Heart left ventricle (tissue), 16 donors: Measurements from ENCODE around the gene MAML2. TPM values are rescaled to one million over a fixed set of nuclear protein-coding genes. Genes with fewer than 3 reads are reported as not detected.

Experiments used
- ATAC-seq, 4 donors: fragments of 200-7000 bp; cut with Tn5 transposase; one replicate each; pipeline ENCODE4 v1.9.1; 2020 to 2022; ENCODE audit warnings: moderate library complexity in 4 of 4, mild to moderate bottlenecking in 3 of 4, moderate number of reproducible peaks in 1 of 4
- DNase-seq, 5 donors: peaks; one replicate each; pipeline ENCODE4 v3.0.0-alpha.2; 2020
- H3K27ac ChIP-seq, 12 donors: fragments of 200-600 bp; sonication (generic) in 4 of 12; one replicate each; pipeline versions ENCODE4 v1.5.0 to v1.8.0; 2016 to 2022; ENCODE audit warnings: mild to moderate bottlenecking in 2 of 12
- H3K27me3 ChIP-seq, 9 donors: fragments of 200-600 bp; sonication (generic) in 2 of 9; one replicate each; pipeline versions ENCODE4 v1.5.1 to v1.8.0; 2016 to 2022; ENCODE audit warnings: mild to moderate bottlenecking in 3 of 9
- H3K36me3 ChIP-seq, 9 donors: fragments of 200-600 bp; sonication (generic) in 2 of 9; one replicate each; pipeline versions ENCODE4 v1.5.0 to v1.8.0; 2018 to 2022; ENCODE audit warnings: mild to moderate bottlenecking in 2 of 9
- H3K4me1 ChIP-seq, 12 donors: fragments of 200-600 bp; sonication (generic) in 4 of 12; one replicate each; pipeline versions ENCODE4 v1.5.0 to v1.8.0; 2016 to 2022; ENCODE audit warnings: mild to moderate bottlenecking in 3 of 12
- H3K4me3 ChIP-seq, 12 donors: fragments of 200-600 bp; sonication (generic) in 4 of 12; one replicate each; pipeline versions ENCODE4 v1.5.0 to v1.8.0; 2017 to 2022; ENCODE audit warnings: mild to moderate bottlenecking in 9 of 12, moderate library complexity in 4 of 12
- H3K9me3 ChIP-seq, 12 donors: fragments of 200-600 bp; sonication (generic) in 4 of 12; one replicate each; pipeline versions ENCODE4 v1.5.0 to v1.8.0; 2016 to 2022; ENCODE audit warnings: mild to moderate bottlenecking in 1 of 12
- CTCF ChIP-seq, 12 donors: fragments of 200-600 bp; sonication (generic) in 4 of 12; IDR thresholded peaks; one replicate each; pipeline versions ENCODE4 v1.5.0 to v1.8.0; 2018 to 2022; ENCODE audit warnings: antibody characterized with exemption in 12 of 12, mild to moderate bottlenecking in 5 of 12
- POLR2A ChIP-seq, 2 donors: fragments of 450-650 bp; IDR thresholded peaks; one replicate each; pipeline ENCODE4 v1.6.1; 2017; ENCODE audit warnings: antibody characterized with exemption in 2 of 2, mild to moderate bottlenecking in 2 of 2, moderate library complexity in 2 of 2
- WGBS, 4 donors: extraction: QIAGEN DNeasy Blood & Tissue Kit in 2 of 4; methylation state at CpG; one replicate each; pipeline versions ENCODE4 v1.1.5 to v1.1.7; 2013 to 2018; 5-methylcytosine and 5-hydroxymethylcytosine counted together
- intact Hi-C, 10 donors: fragments of 100-400 bp; cut with DNase I; formaldehyde crosslinking; loops; one replicate each; pipeline versions ENCODE4 v1.11.1 to v1.14.2; 2022
- polyA plus RNA-seq, 2 donors: library from polyadenylated mRNA; stranded (reverse); fragments of 200-250 nt; gene quantifications; one replicate each; pipeline ENCODE4 v1.2.3, GENCODE V29; 2013
- total RNA-seq, 9 donors: library from RNA; depleted of rRNA in 2 of 9; stranded (reverse); fragments of >200 nt in 2 of 9; fragmentation: NEBNext Ultra II Directional in 3 of 9; extraction: Animal tissue kit (Norgen Biotek cat#: 25700) in 3 of 9; gene quantifications; one replicate each; pipeline versions ENCODE4 v1.1.0 to v1.2.4, GENCODE V29; 2016 to 2023
- donor health status: ischemic (EF 13 %, LVEDD 7.1; RV severe dilation, severe dysfunction).
- donor health status: healthy with polysubstance abuse.
- donor health status: DM: no; HTN: yes; CAD: no.
- donor health status: DM: no; HTN: no; CAD: no.
- donor health status: ischemic (EF 25% LVEDD 6.9; RV normal size, moderate dysfunction).
- donor health status: ischemic (EF 25% LVEDD 5.7; RV mildly dilated, moderate dysfunction).
- donor health status: healthy.
- donor health status: DM: yes; HTN: yes; CAD: no.
- donor health status: ischemic (EF 35%, LVEDD 5.7; RV mildly dilated, moderate dysfunction).
- donor health status: nonischemic (EF 11% LVEDD 7.7; RV severe dilation, severe dysfunction).
- donor health status: DM: yes; HTN: yes; CAD: no.
- donor health status: PGD.
- donor health status: ischemic (EF 29% LVEDD 5.4; RV normal size, mild dysfunction).
- donor health status: nonischemic (EF 23%, LVEDD 6.1; RV moderate dilation, normal function).

Gene MAML2
- total and polyA plus RNA-seq, 11 donors = 1.3 to 10.8 (median 4.8) TPM

- no peaks in the 10 kb centered on the region for H3K36me3 ChIP-seq
- no peak for TF ChIP-seq POLR2A (IDR thresholded peaks at IDR 0.05)
- no peak for TF ChIP-seq CTCF (IDR thresholded peaks at IDR 0.05)
- no peaks in the 10 kb centered on the region for H3K27me3 ChIP-seq
- H3K4me1 ChIP-seq = peaks cover 0 to 29% (median 13%) of the 10 kb centered on the region in 12 donors
- H3K4me3 ChIP-seq = no peak overlapping the region
- no peak for DNase-seq
- no peak for ATAC-seq
- WGBS, 4 donors = 97 to 99% (median 98%) methylated on average over 5 of the region's 5 CpGs
- intact Hi-C loops = no loop called here
- no peak overlapping the region for H3K27ac ChIP-seq
- no peaks in the 10 kb centered on the region for H3K9me3 ChIP-seq
Measured at GRCh38 chr11:96111308-96111707, 231.7 kb downstream of the MAML2 start.

GRCh38 chr11:96110302-96110701, 232.7 kb downstream of the MAML2 start:
- intact Hi-C loops = no loop called here
- ATAC-seq (no peak), DNase-seq (no peak)
- H3K27me3 ChIP-seq = no peaks in the 10 kb centered on the region
- no peak overlapping the region for H3K27ac ChIP-seq
- no peak for TF ChIP-seq POLR2A (IDR thresholded peaks at IDR 0.05)
- no peak for TF ChIP-seq CTCF (IDR thresholded peaks at IDR 0.05)
- no peak overlapping the region for H3K4me3 ChIP-seq
- WGBS, 4 donors = 96 to 97% (median 96%) methylated on average over 4 of the region's 4 CpGs
- no peaks in the 10 kb centered on the region for H3K36me3 ChIP-seq
- no peaks in the 10 kb centered on the region for H3K9me3 ChIP-seq
- peaks cover 0 to 37% (median 15%) of the 10 kb centered on the region in 12 donors for H3K4me1 ChIP-seq

GRCh38 chr11:96109331-96110030, 233.5 kb downstream of the MAML2 start:
- ATAC-seq (no peak), DNase-seq (no peak)
- H3K27ac ChIP-seq = no peak overlapping the region
- intact Hi-C loops = no loop called here
- no peaks in the 10 kb centered on the region for H3K36me3 ChIP-seq
- H3K4me3 ChIP-seq = no peak overlapping the region
- TF ChIP-seq CTCF (IDR thresholded peaks at IDR 0.05) (no peak), POLR2A (IDR thresholded peaks at IDR 0.05) (no peak)
- no peaks in the 10 kb centered on the region for H3K9me3 ChIP-seq
- 90 to 94% (median 93%) methylated on average over 5 of the region's 5 CpGs for WGBS, 4 donors
- H3K27me3 ChIP-seq = no peaks in the 10 kb centered on the region
- H3K4me1 ChIP-seq = peaks cover 0 to 40% (median 21%) of the 10 kb centered on the region in 12 donors

GRCh38 chr11:96107143-96107824, 235.7 kb downstream of the MAML2 start:
- DNase-seq = no peak
- Histone ChIP-seq H3K4me3 (no peak overlapping the region), H3K36me3 (no peaks in the 10 kb centered on the region), H3K9me3 (no peaks in the 10 kb centered on the region), H3K27me3 (no peaks in the 10 kb centered on the region), H3K4me1 (peaks cover 0 to 33% (median 13%) of the 10 kb centered on the region in 12 donors), H3K27ac (no peak overlapping the region)
- intact Hi-C loops = no loop called here
- no peak for ATAC-seq
- TF ChIP-seq POLR2A (IDR thresholded peaks at IDR 0.05) (no peak), CTCF (IDR thresholded peaks at IDR 0.05) (no peak)
- 90 to 97% (median 95%) methylated on average over 5 of the region's 5 CpGs for WGBS, 4 donors
